C4-2B (cell line): ENCODE results near the gene IL33.

Source experiments
- ZFX ChIP-seq: fragments of 450-650 bp; IDR thresholded peaks from 2 replicates; pipeline ENCODE4 v1.6.1; 2017
- TF ChIP-seq, protein P1 (sequence below): fragments of 450-650 bp; conservative IDR thresholded peaks from 2 replicates; pipeline ENCODE4 v1.5.1; 2017; ENCODE audit warnings: mild to moderate bottlenecking

DNA sequence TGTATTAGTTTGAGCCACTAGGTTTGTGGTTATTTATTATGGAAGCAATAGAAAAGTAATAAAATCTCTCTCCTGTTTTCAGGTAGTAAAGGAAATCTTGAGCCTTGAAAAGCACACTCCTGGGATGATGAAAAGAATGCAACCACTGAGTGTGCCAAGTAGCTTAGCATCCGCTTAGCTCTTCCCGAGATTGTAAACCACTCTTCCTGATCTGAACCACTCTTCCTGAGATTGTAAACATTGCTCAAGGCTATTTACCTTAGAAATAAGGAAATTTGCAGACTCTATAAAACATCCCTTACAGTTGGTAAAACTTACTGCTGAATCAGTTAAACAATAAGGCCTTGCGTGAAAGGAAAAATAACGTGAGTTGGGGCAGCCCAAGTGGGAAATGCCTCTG is 17.4 kb upstream of the IL33 start:
- no peak for TF ChIP-seq ZFX
- TF ChIP-seq, protein P1, sequence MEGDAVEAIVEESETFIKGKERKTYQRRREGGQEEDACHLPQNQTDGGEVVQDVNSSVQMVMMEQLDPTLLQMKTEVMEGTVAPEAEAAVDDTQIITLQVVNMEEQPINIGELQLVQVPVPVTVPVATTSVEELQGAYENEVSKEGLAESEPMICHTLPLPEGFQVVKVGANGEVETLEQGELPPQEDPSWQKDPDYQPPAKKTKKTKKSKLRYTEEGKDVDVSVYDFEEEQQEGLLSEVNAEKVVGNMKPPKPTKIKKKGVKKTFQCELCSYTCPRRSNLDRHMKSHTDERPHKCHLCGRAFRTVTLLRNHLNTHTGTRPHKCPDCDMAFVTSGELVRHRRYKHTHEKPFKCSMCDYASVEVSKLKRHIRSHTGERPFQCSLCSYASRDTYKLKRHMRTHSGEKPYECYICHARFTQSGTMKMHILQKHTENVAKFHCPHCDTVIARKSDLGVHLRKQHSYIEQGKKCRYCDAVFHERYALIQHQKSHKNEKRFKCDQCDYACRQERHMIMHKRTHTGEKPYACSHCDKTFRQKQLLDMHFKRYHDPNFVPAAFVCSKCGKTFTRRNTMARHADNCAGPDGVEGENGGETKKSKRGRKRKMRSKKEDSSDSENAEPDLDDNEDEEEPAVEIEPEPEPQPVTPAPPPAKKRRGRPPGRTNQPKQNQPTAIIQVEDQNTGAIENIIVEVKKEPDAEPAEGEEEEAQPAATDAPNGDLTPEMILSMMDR, result no peak
